PC-3 (cell line): Measurements from ENCODE around the gene DHX35. TPM values are rescaled to one million over a fixed set of nuclear protein-coding genes. Genes with fewer than 3 reads are reported as not detected.

Source experiments
- ATAC-seq: fragments of 200-7000 bp; cut with Tn5 transposase; 2 replicates; pipeline ENCODE4 v1.9.1; 2020; ENCODE audit warnings: mild to moderate bottlenecking, moderate library complexity
- BruUV-seq: library from RNA; stranded (reverse); fragments of 400-500 nt; replicated peaks from 2 replicates; lab custom pipeline; 2021; lab: Mats Ljungman, UMichigan
- CTCF ChIA-PET: fragments of 300-600 bp; sonication (Branson Sonifier 250); formaldehyde crosslinking; loops from one replicate; lab custom pipeline; 2022; ENCODE audit warnings: antibody characterized with exemption; lab: Charles Lee
- POLR2A ChIA-PET: fragments of 300-600 bp; sonication (Branson Sonifier 250); formaldehyde crosslinking; loops from one replicate; lab custom pipeline; 2022; ENCODE audit warnings: antibody characterized with exemption; ENCODE audit not compliant: unreplicated experiment; lab: Charles Lee
- DNase-seq: peaks from one replicate; pipeline ENCODE4 v3.0.0-alpha.2; 2015
- H2AFZ ChIP-seq: fragments of 300-600 bp; sonication (generic); 2 replicates; pipeline ENCODE4 v1.6.0; 2016; ENCODE audit warnings: antibody characterized with exemption, low read length
- H3F3A ChIP-seq: fragments of 300-600 bp; sonication (generic); one replicate; pipeline ENCODE4 v1.6.0; 2017; ENCODE audit warnings: antibody characterized with exemption, low read length, control low read depth, mild to moderate bottlenecking; ENCODE audit not compliant: unreplicated experiment
- H3K27ac ChIP-seq: fragments of 300-600 bp; sonication (generic); 2 replicates; pipeline ENCODE4 v1.5.1; 2016; ENCODE audit warnings: mild to moderate bottlenecking, low read length
- H3K27me3 ChIP-seq: fragments of 300-600 bp; sonication (generic); 2 replicates; pipeline ENCODE4 v1.6.1; 2016; ENCODE audit warnings: low read length, mixed read lengths
- H3K36me3 ChIP-seq: fragments of 300-600 bp; sonication (generic); 2 replicates; pipeline ENCODE4 v1.6.1; 2016; ENCODE audit warnings: low read depth, mixed run types, low read length, mixed read lengths
- H3K4me1 ChIP-seq: fragments of 300-600 bp; sonication (generic); 2 replicates; pipeline ENCODE4 v1.5.1; 2016; ENCODE audit warnings: low read length; ENCODE audit not compliant: insufficient read depth
- H3K4me2 ChIP-seq: fragments of 300-600 bp; sonication (generic); 2 replicates; pipeline ENCODE4 v1.6.0; 2016; ENCODE audit warnings: low read length
- H3K4me3 ChIP-seq: fragments of 300-600 bp; sonication (generic); 2 replicates; pipeline ENCODE4 v1.5.1; 2016; ENCODE audit warnings: mild to moderate bottlenecking, low read length, mixed read lengths
- H3K79me2 ChIP-seq: fragments of 300-600 bp; sonication (generic); 2 replicates; pipeline ENCODE4 v1.6.1; 2017; ENCODE audit warnings: low read length, mixed read lengths
- H3K9ac ChIP-seq: fragments of 300-600 bp; sonication (generic); 2 replicates; pipeline ENCODE4 v1.6.0; 2016; ENCODE audit warnings: mild to moderate bottlenecking, low read length
- H3K9me2 ChIP-seq: fragments of 300-600 bp; sonication (generic); replicated peaks from 2 replicates; pipeline ENCODE4 v1.6.1; 2016; ENCODE audit warnings: mixed run types, low read length, mixed read lengths
- H3K9me3 ChIP-seq: fragments of 300-600 bp; sonication (generic); 2 replicates; pipeline ENCODE4 v1.6.1; 2016; ENCODE audit warnings: low read length, mixed read lengths
- H4K20me1 ChIP-seq: fragments of 300-600 bp; sonication (generic); 2 replicates; pipeline ENCODE4 v1.6.1; 2016; ENCODE audit warnings: low read length, mixed read lengths
- EZH2 ChIP-seq: fragments of 300-600 bp; sonication (generic); IDR thresholded peaks from one replicate; pipeline ENCODE4 v1.6.1; 2017; ENCODE audit warnings: antibody characterized with exemption, mild to moderate bottlenecking, low read length; ENCODE audit not compliant: unreplicated experiment
- EZH2phosphoT487 ChIP-seq: fragments of 300-600 bp; sonication (generic); IDR thresholded peaks from 2 replicates; pipeline ENCODE4 v1.6.1; 2018; ENCODE audit warnings: mild to moderate bottlenecking, antibody characterized with exemption, low read length, borderline replicate concordance
- intact Hi-C: fragments of 100-400 bp; cut with micrococcal nuclease; formaldehyde crosslinking; loops from 2 replicates; pipeline ENCODE4 v1.9.0; 2023
- total RNA-seq: library from RNA; depleted of rRNA; stranded (reverse); fragments of >200 nt; gene quantifications from 2 replicates; pipeline ENCODE4 v1.2.3, GENCODE V29; 2014
- TF ChIP-seq, protein P1 (sequence below): fragments of 300-600 bp; sonication (generic); conservative IDR thresholded peaks from 2 replicates; pipeline ENCODE4 v1.5.1; 2017; ENCODE audit warnings: antibody characterized with exemption, low read depth, mild to moderate bottlenecking, low read length

Gene DHX35
- total RNA-seq, 1 experiment from 2014 or later, result 12.0 TPM

- no TSS peak for BruUV-seq
- intact Hi-C loops, result no loop called here
- H3K9ac ChIP-seq, result no peak overlapping the region
- POLR2A ChIA-PET, result no interaction called here
- ATAC-seq, result no peak
- no peaks in the 10 kb centered on the region for H3K27me3 ChIP-seq
- H3K27ac ChIP-seq, result no peak overlapping the region
- CTCF ChIA-PET, result no interaction called here
- H3K9me2 ChIP-seq, result no peaks in the 10 kb centered on the region
- no peaks in the 10 kb centered on the region for H3F3A ChIP-seq
- H3K4me2 ChIP-seq, result no peak overlapping the region
- DNase-seq, result no peak
- no peaks in the 10 kb centered on the region for H4K20me1 ChIP-seq
- no peaks in the 10 kb centered on the region for H3K79me2 ChIP-seq
- H3K9me3 ChIP-seq, result no peaks in the 10 kb centered on the region
- TF ChIP-seq EZH2 (no peak), EZH2phosphoT487 (no peak)
- TF ChIP-seq, protein P1, sequence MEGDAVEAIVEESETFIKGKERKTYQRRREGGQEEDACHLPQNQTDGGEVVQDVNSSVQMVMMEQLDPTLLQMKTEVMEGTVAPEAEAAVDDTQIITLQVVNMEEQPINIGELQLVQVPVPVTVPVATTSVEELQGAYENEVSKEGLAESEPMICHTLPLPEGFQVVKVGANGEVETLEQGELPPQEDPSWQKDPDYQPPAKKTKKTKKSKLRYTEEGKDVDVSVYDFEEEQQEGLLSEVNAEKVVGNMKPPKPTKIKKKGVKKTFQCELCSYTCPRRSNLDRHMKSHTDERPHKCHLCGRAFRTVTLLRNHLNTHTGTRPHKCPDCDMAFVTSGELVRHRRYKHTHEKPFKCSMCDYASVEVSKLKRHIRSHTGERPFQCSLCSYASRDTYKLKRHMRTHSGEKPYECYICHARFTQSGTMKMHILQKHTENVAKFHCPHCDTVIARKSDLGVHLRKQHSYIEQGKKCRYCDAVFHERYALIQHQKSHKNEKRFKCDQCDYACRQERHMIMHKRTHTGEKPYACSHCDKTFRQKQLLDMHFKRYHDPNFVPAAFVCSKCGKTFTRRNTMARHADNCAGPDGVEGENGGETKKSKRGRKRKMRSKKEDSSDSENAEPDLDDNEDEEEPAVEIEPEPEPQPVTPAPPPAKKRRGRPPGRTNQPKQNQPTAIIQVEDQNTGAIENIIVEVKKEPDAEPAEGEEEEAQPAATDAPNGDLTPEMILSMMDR, result no peak
- no peak overlapping the region for H3K4me3 ChIP-seq
- H2AFZ ChIP-seq, result no peak overlapping the region
- peaks cover 41% of the 10 kb centered on the region for H3K36me3 ChIP-seq
- H3K4me1 ChIP-seq, result no peaks in the 10 kb centered on the region
Measured at GRCh38 chr20:38999965-39000910, 38.1 kb downstream of the DHX35 start.

GRCh38 chr20:39004508-39004907 is 42.4 kb downstream of the DHX35 start:
- Histone ChIP-seq H2AFZ (no peak overlapping the region), H3K9me3 (no peaks in the 10 kb centered on the region), H4K20me1 (no peaks in the 10 kb centered on the region), H3K4me2 (no peak overlapping the region), H3F3A (no peaks in the 10 kb centered on the region), H3K27ac (no peak overlapping the region), H3K4me3 (no peak overlapping the region), H3K9ac (no peak overlapping the region), H3K4me1 (no peaks in the 10 kb centered on the region), H3K36me3 (peaks cover 48% of the 10 kb centered on the region), H3K27me3 (no peaks in the 10 kb centered on the region), H3K79me2 (no peaks in the 10 kb centered on the region), H3K9me2 (no peaks in the 10 kb centered on the region)
- BruUV-seq, result no TSS peak
- peak; percentile 16 for DNase-seq
- TF ChIP-seq, protein P1, result no peak
- TF ChIP-seq EZH2 (no peak), EZH2phosphoT487 (no peak)
- ChIA-PET POLR2A (interaction anchor here (0.7 kb wide), 1 partner anchor 81 kb away, joined by 3 read pairs; no protein-coding TSS in a partner anchor), CTCF (no interaction called here)
- intact Hi-C loops, result loop anchor here (1.0 kb wide), 1 partner anchor 22 kb away; no protein-coding TSS in a partner anchor
- ATAC-seq, result peak; percentile 82

- H3K36me3 ChIP-seq, result peaks cover 49% of the 10 kb centered on the region
- no peak overlapping the region for H3K27ac ChIP-seq
- ATAC-seq (peak; percentile 33; the same call in 1 of the 2 replicates), DNase-seq (no peak)
- H2AFZ ChIP-seq, result no peak overlapping the region
- no peak overlapping the region for H3K4me2 ChIP-seq
- intact Hi-C loops, result no loop called here
- H3K4me1 ChIP-seq, result no peaks in the 10 kb centered on the region
- H3K9ac ChIP-seq, result no peak overlapping the region
- no peaks in the 10 kb centered on the region for H3F3A ChIP-seq
- CTCF ChIA-PET, result no interaction called here
- no peak overlapping the region for H3K4me3 ChIP-seq
- no peaks in the 10 kb centered on the region for H3K27me3 ChIP-seq
- no peaks in the 10 kb centered on the region for H3K9me3 ChIP-seq
- BruUV-seq, result no TSS peak
- TF ChIP-seq EZH2, result no peak
- TF ChIP-seq, protein P1, result no peak
- no peak for TF ChIP-seq EZH2phosphoT487
- H4K20me1 ChIP-seq, result no peaks in the 10 kb centered on the region
- no peaks in the 10 kb centered on the region for H3K9me2 ChIP-seq
- H3K79me2 ChIP-seq, result no peaks in the 10 kb centered on the region
- POLR2A ChIA-PET, result no interaction called here
Measured at GRCh38 chr20:39009348-39009747, 47.2 kb downstream of the DHX35 start.
